COLO829 (cell line): ENCODE measurements around the gene FYN.
"Not testable (repeated sequence)": the region's sequence is repeated elsewhere in the genome, so short reads cannot be mapped to it uniquely, and the experiment has no call there.

Experiments used
- DNase-seq: peaks from one replicate; pipeline ENCODE4 v3.0.0; 2012; ENCODE audit warnings: low spot score

FYN gene

GRCh38 chr6:111873178-111874024 lies at the start of gene FYN:
Gene FYN (minus strand): TSS chr6:111873452. CDS start chr6:111720051, 153,401 bp downstream.
- peak; percentile 92 for DNase-seq

- no peak for DNase-seq
These were observed 49.4 kb upstream of the FYN start for GRCh38 chr6:111922454-111923297.

GRCh38 chr6:111921103-111921502 lies 47.9 kb upstream of the FYN start:
- no peak for DNase-seq

GRCh38 chr6:111920578-111920977 lies 47.3 kb upstream of the FYN start:
- no peak for DNase-seq

- no peak for DNase-seq
These were observed 45.6 kb upstream of the FYN start for GRCh38 chr6:111918825-111919224.

- no peak for DNase-seq
These were observed 43.5 kb upstream of the FYN start for GRCh38 chr6:111916747-111917146.

- no peak for DNase-seq
These were observed 41.4 kb upstream of the FYN start for GRCh38 chr6:111914617-111915016.

GRCh38 chr6:111912904-111913303 lies 39.7 kb upstream of the FYN start:
- DNase-seq: no peak

GRCh38 chr6:111911428-111911827 lies 38.2 kb upstream of the FYN start:
- DNase-seq: no peak

- DNase-seq: no peak
These were observed 36.0 kb upstream of the FYN start for GRCh38 chr6:111909238-111909637.

GRCh38 chr6:111908365-111908764 lies 35.1 kb upstream of the FYN start:
- DNase-seq: not testable (repeated sequence)

- DNase-seq: no peak
These were observed 27.5 kb upstream of the FYN start for GRCh38 chr6:111900735-111901134.

GRCh38 chr6:111899531-111899930 lies 26.3 kb upstream of the FYN start:
- DNase-seq: no peak

GRCh38 chr6:111898452-111898851 lies 25.2 kb upstream of the FYN start:
- DNase-seq: no peak

GRCh38 chr6:111894951-111895350 lies 21.7 kb upstream of the FYN start:
- no peak for DNase-seq

- DNase-seq: no peak
These were observed 21.0 kb upstream of the FYN start for GRCh38 chr6:111894272-111894671.

GRCh38 chr6:111892431-111892830 lies 19.2 kb upstream of the FYN start:
- DNase-seq: no peak

- no peak for DNase-seq
These were observed 17.7 kb upstream of the FYN start for GRCh38 chr6:111890988-111891387.

GRCh38 chr6:111888928-111889695 lies 15.9 kb upstream of the FYN start:
- DNase-seq: no peak

GRCh38 chr6:111886793-111887192 lies 13.5 kb upstream of the FYN start:
- DNase-seq: not testable (repeated sequence)

- no peak for DNase-seq
These were observed 12.2 kb upstream of the FYN start for GRCh38 chr6:111885373-111886027.

- no peak for DNase-seq
These were observed 10.8 kb upstream of the FYN start for GRCh38 chr6:111884068-111884467.
